Fibroblast of pulmonary artery (primary cell): ENCODE measurements around the gene OSBP2.

Experiments
- DNase-seq: peaks from one replicate; pipeline ENCODE4 v3.0.0-alpha.2; 2010; ENCODE audit warnings: low read depth
- H3K4me3 ChIP-seq: replicated peaks from 2 replicates; pipeline ENCODE4 v1.5.1; 2011; ENCODE audit warnings: low read depth, mild to moderate bottlenecking, control low read depth, low read length, moderate library complexity
- TF ChIP-seq, protein P1 (sequence below): IDR thresholded peaks from 2 replicates; pipeline ENCODE4 v1.5.1; 2011; ENCODE audit warnings: mild to moderate bottlenecking, control low read depth, low read length, inconsistent platforms; ENCODE audit errors: missing control alignments

The OSBP2 gene

DNA sequence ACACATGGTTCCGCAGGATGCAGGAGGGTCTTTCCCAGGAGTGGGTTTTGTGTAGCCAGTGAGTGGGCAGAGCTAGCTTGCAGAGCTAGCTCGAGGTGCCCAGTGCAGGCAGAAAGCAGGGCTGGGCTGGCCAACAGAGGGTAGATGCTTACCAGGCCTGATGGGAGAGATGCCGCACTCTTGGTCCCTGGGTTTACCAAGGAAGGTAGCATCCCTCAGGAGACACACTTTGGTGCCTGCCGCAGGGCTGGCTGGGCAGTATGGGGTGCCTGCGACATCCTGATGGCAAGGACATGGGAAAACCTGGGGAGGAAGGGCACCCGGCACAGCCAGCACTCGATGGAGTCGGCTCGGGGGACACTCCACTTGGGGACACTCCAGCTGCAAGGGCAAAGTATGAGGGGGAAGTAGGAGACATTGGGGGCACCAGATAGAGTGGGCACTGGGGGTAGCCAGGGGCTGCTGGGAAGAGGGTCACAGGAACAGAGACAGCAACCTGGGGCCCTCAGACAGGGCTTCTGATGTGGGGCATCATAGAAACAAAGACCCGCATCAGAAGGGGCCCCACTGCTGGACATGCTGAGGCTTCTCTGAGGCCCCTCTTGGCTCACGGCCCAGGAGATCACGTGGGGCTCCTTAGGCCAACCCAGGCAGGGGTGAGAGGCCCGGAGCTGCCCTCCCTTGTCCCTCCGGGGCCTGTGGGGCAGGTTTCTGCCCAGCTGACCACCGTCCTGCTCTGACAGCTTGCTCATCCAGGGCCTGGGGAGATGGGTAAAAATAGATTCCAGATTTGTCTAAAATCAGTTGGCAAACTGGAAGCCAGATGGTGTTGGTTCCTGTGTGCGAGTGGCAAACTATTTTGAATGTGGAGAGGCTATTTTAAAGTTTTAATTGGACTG lies 184.1 kb downstream of the OSBP2 start:
- no peak for DNase-seq
- TF ChIP-seq, protein P1, sequence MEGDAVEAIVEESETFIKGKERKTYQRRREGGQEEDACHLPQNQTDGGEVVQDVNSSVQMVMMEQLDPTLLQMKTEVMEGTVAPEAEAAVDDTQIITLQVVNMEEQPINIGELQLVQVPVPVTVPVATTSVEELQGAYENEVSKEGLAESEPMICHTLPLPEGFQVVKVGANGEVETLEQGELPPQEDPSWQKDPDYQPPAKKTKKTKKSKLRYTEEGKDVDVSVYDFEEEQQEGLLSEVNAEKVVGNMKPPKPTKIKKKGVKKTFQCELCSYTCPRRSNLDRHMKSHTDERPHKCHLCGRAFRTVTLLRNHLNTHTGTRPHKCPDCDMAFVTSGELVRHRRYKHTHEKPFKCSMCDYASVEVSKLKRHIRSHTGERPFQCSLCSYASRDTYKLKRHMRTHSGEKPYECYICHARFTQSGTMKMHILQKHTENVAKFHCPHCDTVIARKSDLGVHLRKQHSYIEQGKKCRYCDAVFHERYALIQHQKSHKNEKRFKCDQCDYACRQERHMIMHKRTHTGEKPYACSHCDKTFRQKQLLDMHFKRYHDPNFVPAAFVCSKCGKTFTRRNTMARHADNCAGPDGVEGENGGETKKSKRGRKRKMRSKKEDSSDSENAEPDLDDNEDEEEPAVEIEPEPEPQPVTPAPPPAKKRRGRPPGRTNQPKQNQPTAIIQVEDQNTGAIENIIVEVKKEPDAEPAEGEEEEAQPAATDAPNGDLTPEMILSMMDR = no peak
- no peak overlapping the region for H3K4me3 ChIP-seq

DNA sequence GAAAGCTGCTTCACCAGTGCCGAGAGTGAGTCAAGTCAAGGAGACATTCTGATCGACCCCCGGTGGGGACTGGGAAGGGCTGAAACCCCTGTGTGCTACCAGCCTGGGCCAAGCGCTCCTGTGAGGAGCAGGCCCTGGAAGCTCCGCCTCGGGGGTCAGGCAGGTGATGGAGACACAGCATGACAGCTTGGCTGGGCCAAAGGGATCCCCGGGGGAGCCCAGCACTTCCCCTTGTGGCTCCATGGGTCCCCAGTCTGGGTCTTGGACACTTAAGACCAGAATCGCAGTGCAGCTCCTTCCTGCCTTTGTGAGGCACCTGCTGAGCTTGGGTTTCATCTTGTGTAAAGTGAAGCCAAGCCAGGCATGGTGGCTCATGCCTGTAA lies 184.7 kb downstream of the OSBP2 start:
- DNase-seq = no peak
- no peak overlapping the region for H3K4me3 ChIP-seq
- TF ChIP-seq, protein P1 = no peak

DNA sequence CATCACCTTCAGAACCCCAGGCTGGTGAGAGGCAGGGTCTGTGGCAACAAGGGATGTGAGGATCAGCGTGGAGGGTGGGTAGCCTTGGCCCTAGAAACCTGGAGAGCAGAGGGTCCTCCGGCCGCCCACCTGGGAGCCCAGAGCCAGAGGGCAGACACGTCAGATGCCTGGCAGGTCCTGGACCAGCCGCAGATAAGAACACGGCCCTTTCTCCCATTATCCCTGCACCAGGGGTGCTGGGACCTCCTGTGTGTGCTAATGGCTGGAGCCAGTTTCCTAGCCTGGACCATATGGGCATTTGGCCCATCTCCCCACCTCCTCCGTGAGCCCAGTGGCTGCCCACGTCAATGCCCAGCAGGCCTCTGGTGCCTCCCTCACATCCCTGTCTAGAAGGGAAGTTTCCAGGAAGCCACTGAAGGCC lies 185.5 kb downstream of the OSBP2 start:
- no peak overlapping the region for H3K4me3 ChIP-seq
- TF ChIP-seq, protein P1 = no peak
- DNase-seq = no peak

DNA sequence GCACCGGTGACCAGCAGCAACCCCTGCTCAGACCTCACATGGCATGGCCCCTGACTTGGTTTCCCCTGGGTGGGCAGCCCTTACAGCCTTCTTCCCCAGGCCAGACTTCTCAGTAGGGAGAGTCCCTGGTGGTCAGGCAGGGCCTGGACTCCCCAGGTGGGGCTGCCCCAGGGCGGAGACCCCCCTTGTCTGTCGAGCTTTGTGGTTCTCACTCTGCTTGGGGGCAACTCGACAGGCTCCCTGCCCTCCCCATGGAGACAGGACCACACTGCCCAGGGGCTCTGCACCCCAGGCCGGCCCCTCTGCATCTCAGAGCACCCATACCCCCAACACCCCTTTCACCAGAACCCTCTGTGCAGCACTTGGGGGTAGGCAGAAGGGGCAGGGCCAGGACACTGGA lies 186.2 kb downstream of the OSBP2 start:
- DNase-seq = no peak

DNA sequence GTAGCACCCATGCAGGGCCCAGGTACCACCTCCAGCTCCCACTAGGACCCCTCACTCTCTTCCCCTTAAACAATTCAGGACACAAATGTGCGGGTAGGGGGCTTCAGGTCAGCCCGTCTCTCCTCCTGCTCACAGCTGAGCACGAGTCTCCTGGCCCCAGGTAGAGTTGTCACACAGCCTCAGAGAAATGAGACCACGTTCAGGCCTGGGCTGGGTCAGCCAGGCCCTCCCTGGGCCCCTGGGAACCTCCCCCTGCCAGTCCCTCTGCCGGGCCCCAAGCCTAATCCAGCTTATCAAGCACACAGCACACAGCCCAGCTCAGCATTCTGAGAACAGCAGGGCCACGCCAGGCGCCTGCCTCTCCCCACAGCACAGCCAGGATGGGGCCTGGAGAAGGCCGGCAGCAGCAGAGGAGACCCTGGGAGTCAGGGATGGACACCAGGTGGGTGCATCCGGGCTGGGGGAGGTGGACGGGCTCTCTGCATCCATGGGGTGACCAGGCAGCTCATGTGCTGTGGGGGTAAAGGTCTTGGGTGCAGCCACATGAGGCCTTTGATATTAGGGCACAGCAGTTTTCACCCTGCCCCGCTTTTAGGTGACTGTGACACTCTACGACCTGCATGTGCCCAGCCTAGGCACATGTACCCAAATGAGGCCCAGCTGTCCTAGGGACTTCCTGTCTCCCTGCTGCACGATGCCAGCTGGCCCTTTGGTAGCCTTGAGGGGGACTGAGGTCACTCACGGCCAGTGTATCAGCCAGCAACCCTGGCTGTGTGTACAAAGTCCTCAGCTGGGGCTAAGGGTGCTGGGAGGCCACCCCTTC lies 186.9 kb downstream of the OSBP2 start:
- TF ChIP-seq, protein P1 = no peak
- no peak for DNase-seq
- H3K4me3 ChIP-seq = no peak overlapping the region

More for the DNA sequence above, 186.2 kb downstream of the OSBP2 start:
- TF ChIP-seq, protein P1 = no peak
- no peak overlapping the region for H3K4me3 ChIP-seq

DNA sequence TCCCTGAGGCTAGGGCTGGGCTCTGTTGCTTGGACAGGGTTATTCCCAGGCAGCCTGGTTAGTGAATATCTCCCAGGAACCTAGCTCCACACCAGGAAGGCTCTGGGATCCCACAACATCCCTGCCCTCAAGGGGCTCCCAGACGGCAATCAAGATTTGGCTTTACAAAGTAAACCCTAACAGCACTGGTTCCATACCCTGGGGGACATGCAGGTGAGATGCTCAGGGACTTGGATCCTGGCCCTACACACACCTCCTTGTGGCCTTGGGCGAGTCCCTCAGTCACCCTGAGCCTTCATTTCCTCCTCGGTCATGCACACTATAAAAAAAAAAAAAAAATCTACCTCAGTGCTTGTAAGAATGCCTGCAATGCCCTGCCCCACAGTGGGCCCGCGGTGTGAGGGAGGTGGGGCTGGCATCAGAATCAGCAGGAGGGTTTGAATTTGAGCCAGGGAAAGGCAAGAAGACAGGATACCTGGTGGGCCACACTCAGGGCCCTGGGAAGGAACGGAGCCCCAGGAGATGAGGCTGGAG lies 187.6 kb downstream of the OSBP2 start:
- TF ChIP-seq, protein P1 = no peak
- H3K4me3 ChIP-seq = no peak overlapping the region
- no peak for DNase-seq
